COLO829 (cell line): ENCODE results near the gene TET3.

Source experiments
- DNase-seq: peaks from one replicate; pipeline ENCODE4 v3.0.0; 2012; ENCODE audit warnings: low spot score

TET3 gene

DNA sequence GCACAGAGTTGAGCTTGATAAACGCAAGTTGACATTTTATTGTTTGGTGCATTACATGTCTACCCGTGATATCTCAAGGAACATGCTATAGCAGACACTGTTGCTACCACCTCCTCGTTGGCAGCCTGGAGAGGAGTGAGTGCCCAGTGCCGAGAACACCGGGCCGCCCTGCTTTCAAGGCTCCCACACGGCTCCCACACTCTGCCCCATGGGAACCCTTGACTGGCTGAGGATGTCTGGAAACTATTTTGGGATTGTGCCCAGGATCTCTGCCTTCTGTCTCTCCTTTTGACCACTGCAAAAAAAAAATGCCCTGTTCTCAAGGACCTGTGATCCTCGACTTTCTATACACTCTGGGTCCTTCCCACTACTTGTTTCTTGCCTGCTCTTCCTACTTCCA, 21.1 kb downstream of the TET3 start:
- DNase-seq, result no peak

DNA sequence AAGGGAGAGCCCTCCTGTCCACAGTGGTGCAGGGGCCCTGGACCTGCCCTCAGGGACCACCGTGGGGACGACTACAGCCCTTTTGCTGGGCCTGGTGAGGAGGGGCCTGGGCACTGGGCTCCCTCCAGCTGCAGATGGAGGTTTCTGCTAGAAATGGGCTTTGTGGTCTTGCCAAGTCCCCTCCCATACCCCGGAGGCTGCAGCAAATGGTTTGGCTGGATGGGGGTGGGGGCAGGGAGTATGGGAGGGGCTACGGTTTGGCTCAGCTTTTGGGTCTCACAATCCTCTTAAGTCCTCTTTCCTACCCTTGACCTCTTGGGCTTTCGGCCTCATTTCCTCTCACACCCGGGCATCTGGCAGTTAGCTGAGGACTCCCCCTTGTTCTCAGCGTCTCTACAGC, 21.7 kb downstream of the TET3 start:
- no peak for DNase-seq

DNA sequence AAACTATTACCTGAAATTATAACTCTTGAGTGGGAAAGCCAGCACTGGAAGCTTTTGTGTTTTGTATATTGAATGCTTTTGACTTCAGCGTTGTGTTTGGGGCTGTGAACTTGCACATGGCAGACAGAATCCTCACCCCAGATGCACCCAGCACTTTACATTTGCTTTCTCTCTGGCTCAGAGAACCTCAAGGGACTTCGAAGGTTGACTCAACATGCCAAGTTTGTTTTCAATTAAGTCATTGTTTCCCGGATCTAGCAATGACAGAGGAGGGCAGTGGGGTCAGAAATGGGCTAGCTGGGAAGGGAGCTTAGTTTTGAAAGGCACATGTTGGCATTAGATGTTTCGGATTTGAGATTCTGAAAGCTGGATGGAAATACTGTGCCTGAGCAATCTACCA, 22.4 kb downstream of the TET3 start:
- DNase-seq, result peak; percentile 72

DNA sequence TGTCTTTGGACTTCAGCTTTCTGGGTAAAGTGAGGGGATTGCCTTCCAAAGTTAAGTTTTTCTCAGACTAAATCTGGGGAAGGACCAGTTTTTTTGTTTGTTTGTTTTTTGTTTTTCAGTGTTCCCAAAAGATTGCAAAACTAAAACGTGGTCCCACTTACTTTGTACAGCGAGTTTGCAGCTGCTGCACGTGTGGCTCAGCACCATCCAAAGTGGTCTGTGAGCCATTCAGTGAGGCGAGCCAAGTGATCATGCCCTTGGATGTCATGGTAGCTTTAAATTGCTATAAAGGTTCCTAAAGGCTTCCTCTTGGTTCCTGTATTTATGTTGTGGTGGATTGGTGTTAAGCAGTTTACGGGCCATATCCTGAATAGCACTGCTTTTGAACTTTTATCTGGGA, 23.0 kb downstream of the TET3 start:
- no peak for DNase-seq

DNA sequence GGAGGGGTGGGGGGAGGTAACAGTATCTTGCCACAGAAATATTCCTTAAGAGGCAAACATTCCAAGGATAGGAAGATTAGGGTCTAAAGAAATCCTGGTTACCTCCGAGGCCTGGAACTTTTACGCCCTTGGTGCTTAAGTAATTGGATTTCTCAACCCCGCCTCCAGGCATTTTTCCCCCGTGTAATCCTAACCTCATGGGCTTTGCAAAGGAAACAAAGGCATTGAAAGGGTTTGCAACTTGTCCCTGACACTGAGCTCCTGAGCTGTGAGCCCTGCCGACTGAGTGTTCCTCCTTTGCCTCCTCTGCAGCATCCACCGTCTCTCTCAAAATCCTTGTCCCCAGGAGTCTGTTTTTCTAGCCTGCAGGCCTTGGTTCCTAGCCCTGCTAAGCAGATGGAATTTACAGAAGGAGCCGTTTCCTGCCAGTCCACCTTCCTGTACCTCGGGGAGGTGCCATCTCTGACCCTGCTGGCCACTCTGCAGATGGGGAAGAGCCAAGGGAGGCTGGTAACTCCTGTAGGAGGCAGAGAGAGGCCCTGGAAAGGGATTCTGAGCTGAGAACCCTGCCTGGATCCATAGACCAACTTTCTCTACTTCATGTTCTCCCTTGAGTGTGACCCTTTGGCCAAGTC, 24.2 kb downstream of the TET3 start:
- DNase-seq, result no peak

DNA sequence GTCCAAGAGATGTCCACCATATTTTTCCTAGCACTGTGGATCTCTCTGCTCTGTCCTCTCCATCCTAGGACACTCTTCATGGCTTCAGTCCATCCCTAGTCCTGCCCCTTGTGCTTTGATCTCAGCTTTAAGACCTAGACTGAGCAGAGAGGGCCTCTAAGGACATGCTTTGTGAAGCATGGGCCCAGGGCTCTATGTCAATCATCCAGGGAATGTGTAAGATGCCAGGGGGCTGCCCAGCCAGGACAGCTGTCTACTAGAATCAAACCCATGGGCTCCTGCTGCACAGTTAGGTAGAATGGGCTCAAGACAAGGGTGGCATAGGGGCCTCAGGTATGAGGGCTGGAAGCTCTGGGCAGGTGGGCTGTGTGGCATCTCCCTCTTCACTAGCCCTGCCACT, 24.9 kb downstream of the TET3 start:
- no peak for DNase-seq

DNA sequence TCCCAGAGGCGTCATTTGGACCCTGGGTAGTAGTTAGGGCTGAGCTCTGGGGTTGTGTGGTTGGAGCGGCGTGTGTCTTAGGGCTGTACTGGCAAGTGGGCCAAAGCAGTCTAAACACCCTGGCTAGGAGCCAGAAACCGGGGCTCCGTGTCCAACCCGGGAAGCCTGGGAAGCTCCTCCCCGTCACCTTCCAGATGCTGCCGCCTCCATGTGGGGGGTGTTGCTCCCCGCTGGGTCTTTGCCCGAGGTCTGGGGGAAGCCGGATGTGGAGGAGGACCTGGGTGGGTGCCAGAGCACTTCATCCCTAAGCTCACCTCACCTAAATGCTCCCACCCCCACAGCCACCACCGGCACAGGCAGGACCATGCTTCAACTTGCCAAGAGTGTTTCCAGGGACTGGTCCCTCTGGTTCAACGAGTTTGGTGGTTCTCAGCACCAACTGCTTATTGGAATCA, 25.4 kb downstream of the TET3 start:
- no peak for DNase-seq

DNA sequence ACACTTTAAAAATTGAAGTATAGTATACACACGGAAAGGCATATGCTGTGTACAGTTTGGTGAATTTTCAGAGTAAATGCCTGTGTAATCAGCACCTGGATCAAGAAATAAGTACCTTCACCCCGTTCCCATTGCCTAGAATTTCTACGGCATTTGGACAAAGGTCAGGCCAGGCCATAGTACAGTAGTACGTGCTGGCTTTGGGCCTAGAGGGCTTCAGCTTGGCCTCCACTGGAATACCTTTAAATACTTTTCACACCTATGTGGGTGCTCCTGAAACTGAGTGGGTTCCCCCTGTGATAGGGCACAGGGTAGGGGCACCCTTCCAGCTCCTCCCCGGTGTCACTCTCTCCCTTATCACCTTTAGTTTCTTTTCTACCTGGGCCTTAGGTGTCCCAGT, 26.5 kb downstream of the TET3 start:
- DNase-seq, result no peak

DNA sequence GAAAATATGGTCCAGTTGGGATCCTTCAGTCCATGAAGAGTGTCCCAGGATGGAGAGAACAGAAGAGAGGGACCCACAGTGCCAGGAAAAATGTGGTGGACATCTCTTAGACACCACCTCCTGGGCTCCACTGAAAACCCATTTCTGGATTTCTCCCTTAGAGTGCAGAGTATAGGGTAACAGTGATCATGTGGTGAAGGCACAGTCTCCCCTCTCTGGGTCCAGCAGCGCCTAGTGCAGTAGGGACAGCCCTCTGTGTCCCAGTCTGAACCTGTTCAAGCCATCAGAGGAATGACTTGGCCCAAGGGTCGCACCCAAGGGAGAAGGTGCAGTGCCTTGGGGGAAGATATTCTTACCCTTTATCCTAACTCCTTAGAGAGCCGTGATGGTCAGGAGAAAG, 30.1 kb downstream of the TET3 start:
- DNase-seq, result no peak

DNA sequence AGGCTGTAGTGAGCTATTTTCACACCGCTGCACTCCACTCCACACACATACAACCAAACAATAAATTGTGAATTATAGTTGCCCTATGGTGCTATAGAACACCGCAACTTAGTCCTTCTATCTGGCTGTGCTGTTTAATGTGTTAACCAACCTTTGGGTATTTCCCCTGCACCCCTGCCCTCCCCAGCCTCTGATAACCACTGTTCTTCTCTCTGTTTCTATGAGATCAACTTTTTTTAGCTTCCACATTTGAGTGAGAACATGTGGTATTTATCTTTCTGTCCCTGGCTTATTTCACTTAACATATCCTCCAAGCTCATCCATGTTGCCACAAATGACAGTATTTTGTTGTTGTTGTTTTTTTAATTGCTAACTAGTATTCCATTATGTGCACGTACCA, 32.5 kb downstream of the TET3 start:
- no peak for DNase-seq

DNA sequence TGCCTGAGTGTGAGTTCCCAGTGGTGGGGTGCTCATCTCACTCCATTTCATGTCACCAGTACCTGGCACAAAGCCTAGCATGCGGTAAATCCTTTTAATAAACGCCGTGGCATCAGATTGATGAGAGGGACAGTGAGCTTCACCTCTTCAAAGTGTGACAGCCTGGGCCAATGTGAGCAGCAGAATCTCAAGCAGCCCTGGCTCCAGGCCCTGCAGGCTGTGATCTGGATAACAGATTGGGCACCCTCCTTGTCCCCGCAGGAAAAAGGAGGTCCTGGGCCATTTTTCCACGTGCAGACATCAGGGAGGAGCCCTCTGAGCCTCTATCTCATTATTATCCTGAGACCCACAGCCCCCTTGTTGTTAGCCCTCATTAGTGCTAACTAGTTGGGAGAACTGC, 34.8 kb downstream of the TET3 start:
- no peak for DNase-seq

DNA sequence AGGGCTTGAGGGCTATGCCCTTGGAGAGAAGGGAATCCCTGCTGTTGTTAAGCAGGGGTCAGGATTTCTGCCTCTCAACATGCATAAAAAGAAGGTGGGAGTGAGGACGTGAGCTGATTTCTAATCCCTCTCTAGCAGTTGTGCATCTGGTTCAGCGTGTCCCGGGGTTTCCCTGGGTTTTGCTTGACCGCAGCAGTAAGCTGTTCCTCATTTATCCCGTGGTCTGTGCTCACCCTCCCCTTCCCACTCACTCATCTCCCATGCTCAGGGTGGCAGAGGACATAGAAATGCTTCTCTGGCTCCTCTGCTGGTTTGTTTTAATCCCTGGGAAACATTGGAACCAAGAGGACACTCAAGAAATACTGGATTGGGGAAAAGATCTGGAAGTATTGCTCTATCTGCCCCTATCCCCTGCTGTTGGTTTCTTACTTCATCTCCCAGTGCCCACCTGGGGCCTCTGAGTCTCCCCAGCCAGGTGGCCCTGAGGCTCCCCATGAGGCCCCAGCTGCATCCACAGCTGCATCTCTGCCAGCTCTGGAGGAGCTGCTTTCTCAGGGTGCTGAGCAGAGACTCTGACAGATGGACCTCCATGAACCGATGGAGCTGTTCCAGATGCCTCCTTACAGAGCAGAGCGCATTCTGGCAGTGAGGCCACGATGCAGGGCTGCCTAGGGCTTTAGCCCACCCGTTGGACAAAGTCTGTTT, 36.1 kb downstream of the TET3 start:
- DNase-seq, result no peak

DNA sequence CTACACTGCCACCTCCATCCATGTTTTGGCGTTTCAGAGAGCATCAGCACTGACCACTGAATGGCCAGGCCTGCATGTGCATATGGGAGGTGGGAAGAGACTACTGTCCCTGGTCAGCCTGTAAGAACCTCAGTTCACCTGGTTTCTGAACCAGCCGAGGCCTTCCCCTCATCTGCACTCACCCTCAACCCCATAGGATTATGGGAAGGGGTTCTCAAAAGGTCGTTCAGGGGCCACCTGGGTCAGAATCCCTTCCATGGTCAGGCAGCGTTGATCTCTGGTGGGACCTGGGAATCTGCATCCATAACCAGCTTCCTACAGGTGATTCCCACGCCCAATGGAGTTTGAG, 36.7 kb downstream of the TET3 start:
- DNase-seq, result no peak

DNA sequence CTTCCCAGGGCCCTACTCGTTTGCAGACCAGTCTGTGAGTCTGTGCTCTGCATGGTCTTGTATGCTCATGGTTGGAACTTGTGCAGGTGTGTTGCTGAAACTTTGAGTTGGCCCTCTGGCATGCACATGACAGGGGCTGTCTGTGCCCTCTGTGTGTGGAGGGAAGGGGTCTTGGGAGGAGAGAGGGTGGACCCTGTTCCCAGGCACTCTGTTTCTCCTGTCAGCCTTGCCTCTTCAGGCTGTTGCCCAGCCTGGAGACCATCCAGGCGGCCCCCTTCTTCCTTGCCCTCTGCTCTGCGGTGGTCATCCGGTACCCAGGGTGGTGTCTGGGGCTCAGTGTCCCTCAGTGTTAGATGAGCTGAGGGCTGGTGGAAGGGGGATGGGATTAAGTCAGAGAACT, 39.5 kb downstream of the TET3 start:
- DNase-seq, result no peak

DNA sequence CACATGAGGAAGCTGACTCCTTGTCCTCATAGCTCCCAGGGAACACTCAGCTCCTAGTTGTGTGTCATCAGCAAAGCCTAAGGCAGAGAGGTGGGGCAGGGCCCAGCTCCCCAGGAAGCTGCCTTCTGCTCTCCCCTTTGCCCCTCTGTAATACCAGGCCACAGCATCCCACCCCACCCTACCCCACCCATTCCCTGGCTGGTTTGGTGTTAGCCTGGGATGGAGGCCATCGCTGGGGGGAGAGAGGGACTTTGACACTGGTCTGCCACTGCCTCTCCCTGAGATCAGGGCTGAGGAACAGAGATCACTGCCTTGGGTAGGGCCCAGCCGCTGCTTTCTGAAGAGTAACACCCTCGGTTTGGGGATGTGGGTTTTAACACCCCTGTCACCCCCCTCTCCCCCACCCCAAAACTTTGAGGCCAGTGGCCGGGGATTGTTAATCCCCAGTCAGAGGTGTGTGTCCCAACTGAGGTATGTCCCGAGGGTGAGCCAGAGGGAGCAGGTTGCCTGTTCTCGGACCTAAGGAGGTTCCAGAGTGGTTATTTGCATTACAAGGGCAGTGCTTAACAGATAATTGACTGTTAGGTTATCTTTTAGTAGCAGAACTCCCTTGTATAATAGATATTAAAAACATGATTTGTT, 41.4 kb downstream of the TET3 start:
- DNase-seq, result no peak

DNA sequence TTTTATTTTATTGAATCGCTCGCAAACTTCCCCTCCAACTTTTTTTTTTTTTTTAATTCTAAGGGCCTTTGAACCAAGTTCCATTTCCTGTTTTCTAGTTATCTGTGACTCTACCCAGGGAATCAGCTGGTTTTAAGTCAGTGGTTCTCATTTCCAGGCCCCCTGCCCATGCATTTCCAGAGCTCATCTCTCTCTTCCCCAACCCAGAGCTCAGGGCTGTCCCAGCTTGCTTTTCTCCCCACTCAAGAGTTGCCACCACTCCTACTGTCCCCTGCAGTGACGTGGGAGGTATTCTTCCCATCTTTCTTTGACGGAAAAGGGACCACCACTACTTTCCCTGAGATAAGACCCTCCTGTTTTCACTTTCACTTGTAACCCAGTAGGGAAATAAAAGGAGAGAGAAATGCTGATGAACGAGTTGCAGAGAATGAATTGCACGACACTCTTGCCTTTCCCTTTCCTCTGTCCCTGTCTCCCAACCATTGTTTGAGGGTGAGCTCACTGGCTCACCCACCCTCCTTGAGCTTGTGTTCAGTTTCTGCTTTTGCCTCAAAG, 42.1 kb downstream of the TET3 start:
- DNase-seq, result no peak

DNA sequence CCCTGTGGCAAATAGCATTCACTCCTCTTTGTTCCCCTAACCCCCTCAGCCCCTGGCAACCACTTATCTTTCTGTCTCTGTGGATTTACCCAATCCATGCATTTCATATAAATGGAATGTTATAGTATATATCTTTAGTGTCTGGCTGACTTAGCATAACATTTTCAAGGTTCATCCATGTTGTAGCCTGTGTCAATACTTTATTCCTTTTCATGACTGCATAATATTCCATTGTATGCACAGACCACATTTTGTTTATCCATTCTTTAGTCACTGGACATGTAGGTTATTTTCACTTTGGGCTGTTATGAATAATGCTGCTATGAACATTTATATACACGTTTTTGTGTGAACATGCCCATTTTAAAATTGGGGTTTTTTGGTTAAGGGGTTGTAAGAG, 42.8 kb downstream of the TET3 start:
- no peak for DNase-seq

DNA sequence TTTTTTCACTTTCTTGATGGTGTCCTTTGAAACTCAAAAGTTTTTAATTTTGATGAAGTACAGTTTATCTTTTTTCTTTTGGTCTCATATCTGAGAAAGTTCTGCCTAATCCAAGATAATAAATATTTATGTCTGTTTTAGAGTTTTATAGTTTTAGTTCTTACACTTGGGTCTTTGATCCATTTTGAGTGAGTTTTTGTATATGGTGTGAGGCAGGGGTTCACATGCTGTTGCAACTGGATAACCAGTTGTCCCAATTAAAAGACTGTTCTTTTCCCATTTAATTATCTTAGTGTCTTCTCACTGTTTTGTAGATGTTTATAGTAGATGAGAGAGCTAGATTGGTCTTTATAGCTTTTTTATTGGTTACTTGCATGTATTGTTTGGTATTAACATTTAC, 43.6 kb downstream of the TET3 start:
- DNase-seq, result no peak

DNA sequence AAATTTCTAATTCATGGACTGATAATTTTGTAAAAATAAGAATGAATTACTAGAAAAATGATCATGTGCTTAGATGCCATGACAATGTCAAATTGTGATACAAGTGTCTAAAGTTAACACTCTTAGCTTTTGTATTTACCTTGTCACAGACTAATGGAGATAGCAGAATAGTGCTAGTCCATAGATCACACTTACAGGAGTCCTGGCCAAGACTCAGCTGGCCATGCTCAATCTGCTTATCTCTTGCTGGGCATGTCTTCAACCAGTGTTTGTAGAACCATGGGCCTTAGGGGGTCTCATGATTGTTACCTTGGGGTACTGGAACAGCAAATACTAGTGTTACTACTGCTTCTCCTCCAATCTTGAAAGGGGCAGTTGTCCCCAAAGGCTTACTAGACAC, 44.0 kb downstream of the TET3 start:
- DNase-seq, result no peak

DNA sequence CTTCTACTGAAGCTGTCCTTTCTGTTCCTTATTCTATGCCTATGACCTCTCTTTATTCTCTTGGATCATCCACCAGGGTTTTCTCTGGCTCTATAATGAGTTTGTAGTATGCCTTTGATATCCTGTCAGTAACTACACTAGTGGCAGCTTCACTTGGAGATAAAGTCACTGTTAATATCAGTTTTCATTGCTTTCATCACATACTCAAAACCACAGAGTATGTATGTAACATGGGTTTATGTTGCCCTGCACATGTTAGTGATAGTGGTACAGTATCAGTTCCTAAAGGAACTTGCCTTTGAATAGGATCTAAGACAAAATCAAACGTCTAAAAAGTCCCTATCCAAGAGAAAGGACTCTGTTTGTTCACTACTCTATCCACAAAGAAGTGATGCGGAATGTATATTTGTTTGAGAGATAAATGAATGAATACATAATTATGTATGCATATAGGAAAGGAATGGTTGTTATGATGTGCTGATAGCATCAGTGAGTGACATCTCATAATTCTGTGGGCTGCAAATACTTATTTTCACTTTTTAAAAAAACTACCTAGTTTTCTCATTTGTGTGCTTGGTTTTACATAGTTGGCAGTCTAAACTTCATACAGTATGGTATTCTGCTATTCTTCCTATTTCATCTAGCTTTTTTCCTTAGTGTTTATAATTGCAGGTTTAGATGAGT, 45.1 kb downstream of the TET3 start:
- no peak for DNase-seq

DNA sequence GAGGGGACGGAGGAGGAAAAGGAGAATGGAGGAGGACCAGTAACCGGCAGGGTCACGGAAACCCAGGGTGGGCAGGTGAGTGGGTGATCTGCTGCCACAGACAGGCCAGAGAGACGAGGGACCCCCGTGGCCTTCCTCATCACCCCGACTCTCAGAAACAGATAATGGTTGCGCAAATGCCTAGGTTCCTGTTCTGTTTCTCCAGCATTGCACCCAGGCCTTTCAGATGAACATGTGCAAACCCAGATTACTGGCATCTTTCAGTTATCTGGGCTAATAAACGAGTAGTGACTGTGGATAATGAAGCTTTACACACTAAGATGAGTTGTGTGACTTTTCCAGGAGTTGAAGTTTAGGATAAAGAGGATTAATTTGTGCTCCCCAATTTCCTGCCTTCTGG, 46.5 kb downstream of the TET3 start:
- no peak for DNase-seq

DNA sequence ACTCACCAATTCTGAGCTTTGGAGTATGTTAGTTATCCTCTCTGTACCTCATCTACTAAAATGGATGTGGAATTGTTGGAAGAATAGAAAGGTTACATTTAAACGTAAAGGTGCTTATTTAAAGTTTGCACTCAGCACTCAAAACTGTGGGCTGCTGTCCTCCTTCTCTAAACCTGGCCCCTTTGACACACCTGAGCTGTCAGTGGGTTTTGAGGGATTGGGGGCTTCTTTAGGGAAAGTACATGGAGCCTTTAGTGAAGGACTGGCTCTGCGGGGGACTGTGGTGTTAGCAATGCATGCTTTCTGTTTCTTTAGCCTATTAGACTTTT, 47.2 kb downstream of the TET3 start:
- DNase-seq, result no peak

DNA sequence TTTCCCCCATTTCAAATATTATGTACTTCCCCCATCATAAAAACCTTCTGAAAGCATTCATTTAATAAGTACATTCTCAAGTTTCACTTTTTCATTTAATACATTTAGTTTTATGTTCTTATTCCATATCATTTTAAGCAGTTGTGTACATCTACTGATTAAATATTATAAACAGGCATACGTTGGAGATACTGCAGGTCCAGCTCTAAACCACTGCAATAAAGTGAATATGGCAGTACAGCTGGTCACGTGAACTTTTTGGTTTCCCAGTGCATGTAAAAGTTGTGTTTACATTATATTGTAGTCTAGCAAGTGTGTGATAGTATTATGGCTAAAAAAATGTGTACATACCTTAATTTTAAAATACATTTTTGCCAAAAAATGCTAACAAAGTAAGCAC, 48.7 kb downstream of the TET3 start:
- DNase-seq, result no peak
